GM12878 (cell line): Measurements from ENCODE around the gene ZBED1. TPM values are rescaled to one million over a fixed set of nuclear protein-coding genes. Genes with fewer than 3 reads are reported as not detected.

Experiments used
- ATAC-seq: fragments of 200-7000 bp; cut with Tn5 transposase; 3 replicates; pipeline ENCODE4 v1.9.1; 2020; ENCODE audit warnings: mild to moderate bottlenecking, moderate library complexity
- BruUV-seq: library from RNA; stranded (reverse); fragments of 400-500 nt; replicated peaks from 2 replicates; lab custom pipeline; 2021; lab: Mats Ljungman, UMichigan
- CTCF ChIA-PET: fragments of 300-600 bp; sonication (Branson Sonifier 250); formaldehyde crosslinking; extraction: SDS; loops from one replicate; lab custom pipeline; 2021; ENCODE audit warnings: inconsistent platforms; lab: Yijun Ruan, JAX
- POLR2A ChIA-PET: fragments of 350-600 bp; formaldehyde crosslinking; extraction: SDS; loops from one replicate; lab custom pipeline; 2021; ENCODE audit warnings: inconsistent platforms; lab: Charles Lee
- RAD21 ChIA-PET: fragments of 300-600 bp; sonication (Branson Sonifier 250); formaldehyde crosslinking; loops from one replicate; lab custom pipeline; 2023; ENCODE audit warnings: antibody characterized with exemption; ENCODE audit not compliant: unreplicated experiment; lab: Charles Lee
- SMC1A ChIA-PET: fragments of 300-600 bp; sonication (Branson Sonifier 250); formaldehyde crosslinking; loops from one replicate; lab custom pipeline; 2023; ENCODE audit not compliant: unreplicated experiment, uncharacterized antibody; lab: Charles Lee
- DNase-seq: peaks from one replicate; pipeline ENCODE4 v3.0.0-alpha.2; 2011; ENCODE audit warnings: low read depth, low spot score
- FAIRE-seq: peaks from 3 replicates; lab custom pipeline; 2011; peaks lifted over from hg19 to GRCh38; lab: Jason Lieb, UNC
- H2AFZ ChIP-seq: 2 replicates; pipeline ENCODE4 v1.6.0; 2011; ENCODE audit warnings: low read depth, low read length, control low read depth; ENCODE audit not compliant: control insufficient read depth
- H3K27ac ChIP-seq: 2 replicates; pipeline ENCODE4 v1.5.1; 2011; ENCODE audit warnings: control low read depth; ENCODE audit not compliant: control insufficient read depth, insufficient read depth
- H3K27me3 ChIP-seq, 2 experiments: replicated peaks in 1 of 2; 2 replicates each; pipeline versions ENCODE4 v1.6.0 to v1.6.1; 2011; ENCODE audit warnings: low read length in 1 of 2; ENCODE audit not compliant: control insufficient read depth in 2 of 2, insufficient read depth in 2 of 2
- H3K36me3 ChIP-seq, 2 experiments: 2 replicates each; pipeline ENCODE4 v1.5.1; 2011; ENCODE audit warnings: low read length in 1 of 2; ENCODE audit not compliant: control insufficient read depth in 2 of 2, insufficient read depth in 2 of 2
- H3K4me1 ChIP-seq: 2 replicates; pipeline ENCODE4 v1.6.1; 2011; ENCODE audit warnings: mild to moderate bottlenecking, low read length, moderate library complexity, mixed read lengths; ENCODE audit not compliant: control insufficient read depth, insufficient read depth
- H3K4me2 ChIP-seq: 2 replicates; pipeline ENCODE4 v1.6.0; 2011; ENCODE audit warnings: control low read depth; ENCODE audit not compliant: control insufficient read depth, insufficient read depth
- H3K4me3 ChIP-seq: fragments of 200-600 bp; sonication (generic); 2 replicates; pipeline ENCODE4 v1.5.1; 2016
- H3K79me2 ChIP-seq: 2 replicates; pipeline ENCODE4 v1.6.0; 2011; ENCODE audit warnings: low read length; ENCODE audit not compliant: control insufficient read depth, insufficient read depth
- H3K9ac ChIP-seq: 2 replicates; pipeline ENCODE4 v1.8.0; 2011; ENCODE audit warnings: low read length, control low read depth, mixed read lengths; ENCODE audit not compliant: control insufficient read depth, insufficient read depth
- H3K9me3 ChIP-seq: replicated peaks from 3 replicates; pipeline ENCODE4 v1.5.1; 2011; ENCODE audit warnings: mild to moderate bottlenecking, low read length; ENCODE audit not compliant: control insufficient read depth, insufficient read depth
- H4K20me1 ChIP-seq: 2 replicates; pipeline ENCODE4 v1.6.0; 2011; ENCODE audit not compliant: control insufficient read depth, insufficient read depth
- BMI1 ChIP-seq: fragments of 450-650 bp; IDR thresholded peaks from 2 replicates; pipeline ENCODE4 v1.6.1; 2016; ENCODE audit warnings: mild to moderate bottlenecking, moderate library complexity, borderline replicate concordance
- HDAC6 ChIP-seq: fragments of 200-600 bp; sonication (generic); IDR thresholded peaks from one replicate; pipeline ENCODE4 v1.8.0; 2017; ENCODE audit warnings: antibody characterized with exemption; ENCODE audit not compliant: unreplicated experiment
- KAT2A ChIP-seq: conservative IDR thresholded peaks from 2 replicates; pipeline ENCODE4 v1.6.1; 2011; ENCODE audit warnings: low read depth, low read length; ENCODE audit not compliant: control insufficient read depth
- MLLT1 ChIP-seq: fragments of 450-650 bp; IDR thresholded peaks from 2 replicates; pipeline ENCODE4 v1.6.1; 2016; ENCODE audit warnings: mild to moderate bottlenecking
- MTA3 ChIP-seq: IDR thresholded peaks from 2 replicates; pipeline ENCODE4 v1.6.1; 2012; ENCODE audit warnings: low read length, inconsistent platforms, borderline replicate concordance
- NR2C2 ChIP-seq: IDR thresholded peaks from 2 replicates; pipeline ENCODE4 v1.6.1; 2011; ENCODE audit warnings: borderline replicate concordance, low read depth; ENCODE audit not compliant: control insufficient read depth, insufficient read length
- RELB ChIP-seq: fragments of 450-650 bp; IDR thresholded peaks from 2 replicates; pipeline ENCODE4 v1.6.1; 2017; ENCODE audit warnings: low read depth, mild to moderate bottlenecking, moderate library complexity
- SUPT20H ChIP-seq: IDR thresholded peaks from 2 replicates; pipeline ENCODE4 v1.6.1; 2011; ENCODE audit warnings: low read depth, mild to moderate bottlenecking, low read length, moderate library complexity, borderline replicate concordance; ENCODE audit not compliant: control insufficient read depth
- ZNF207 ChIP-seq: fragments of 450-650 bp; IDR thresholded peaks from 2 replicates; pipeline ENCODE4 v1.6.1; 2014; ENCODE audit warnings: antibody characterized with exemption, mild to moderate bottlenecking, borderline replicate concordance
- WGBS: methylation state at CpG from one replicate; pipeline ENCODE4 v1.1.6; 2016; ENCODE audit warnings: low lambda C conversion rate; ENCODE audit not compliant: insufficient replicate concordance, insufficient coverage; ENCODE audit errors: missing lambda C conversion rate; 5-methylcytosine and 5-hydroxymethylcytosine counted together
- in situ Hi-C: fragments of 300-500 bp; cut with MboI; formaldehyde crosslinking; loops from 9 replicates; pipeline ENCODE4 v1.14.3; 2018; ENCODE audit warnings: mixed read lengths
- intact Hi-C: fragments of 100-400 bp; cut with micrococcal nuclease; formaldehyde crosslinking; loops from one replicate; pipeline ENCODE4 v1.14.2; 2022; ENCODE audit not compliant: unreplicated experiment
- polyA plus RNA-seq, 11 experiments: library from polyadenylated mRNA; depleted of rRNA in 4 of 11; unstranded in 6 of 11; stranded (reverse) in 5 of 11; fragments of >200 nt; fragmentation: Nextera tagmentation in 4 of 11; fragmentation: Illumina TruSeq in 1 of 11; extraction: Ambion mirVana in 4 of 11; extraction: Trizol in 1 of 11; gene quantifications; 1 replicate in 1 of 11; 2 replicates in 10 of 11; pipeline versions ENCODE4 v1.2.1 to v1.2.3, GENCODE V29; 2011 to 2016; ENCODE audit warnings: inconsistent platforms in 2 of 11, missing spikeins in 2 of 11, low read depth in 1 of 11
- total RNA-seq, 4 experiments: library from RNA; depleted of rRNA in 3 of 4; stranded (reverse); fragments of >200 nt in 3 of 4; fragmentation: Illumina TruSeq in 1 of 4; extraction: Trizol in 1 of 4; gene quantifications; 2 replicates each; pipeline versions ENCODE4 v1.2.1 to v1.2.3, GENCODE V29; 2013 to 2021

Gene ZBED1
- total and polyA plus RNA-seq, 10 of the 15 experiments (the other 5 are each of a cell fraction or from before 2014, with no cell fraction given), result 1.9 to 75.5 (median 40.5) TPM

DNA sequence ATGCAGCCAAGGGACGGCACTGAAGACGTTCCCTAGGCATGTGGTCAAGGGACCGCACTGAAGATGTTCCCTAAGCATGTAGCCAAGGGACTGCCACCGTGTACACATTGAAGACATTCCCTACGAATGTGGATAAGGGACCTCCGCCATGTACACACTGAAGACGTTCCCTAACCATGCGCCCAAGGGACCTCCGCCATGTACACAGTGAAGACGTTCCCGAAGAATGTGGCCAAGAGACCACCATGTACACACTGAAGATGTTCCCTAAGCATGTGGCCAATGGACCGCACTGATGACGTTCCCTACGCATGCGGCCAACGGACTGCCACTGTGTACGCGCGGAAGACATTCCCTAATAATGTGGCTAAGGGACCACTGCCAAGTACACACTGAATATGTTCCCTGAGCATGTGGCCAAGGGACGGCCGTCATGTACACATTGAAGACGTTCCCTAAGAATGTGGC lies 48.4 kb downstream of the ZBED1 start:
- H3K27me3 ChIP-seq, result no peaks in the 10 kb centered on the region
- BruUV-seq, result no TSS peak
- H3K79me2 ChIP-seq, result no peaks in the 10 kb centered on the region; the same call in 1 of the 2 replicates
- no peaks in the 10 kb centered on the region for H3K36me3 ChIP-seq
- no peak overlapping the region for H3K9ac ChIP-seq
- POLR2A ChIA-PET, result no interaction called here
- no peaks in the 10 kb centered on the region for H3K4me1 ChIP-seq
- H4K20me1 ChIP-seq, result no peaks in the 10 kb centered on the region
- WGBS, result 95% methylated on average over 22 of the region's 22 CpGs
- SMC1A ChIA-PET, result no interaction called here
- CTCF ChIA-PET, result no interaction called here
- H3K9me3 ChIP-seq, result no peaks in the 10 kb centered on the region; the same call in 1 of the 3 replicates
- in situ Hi-C loops, result no loop called here
- TF ChIP-seq MLLT1 (no peak), MTA3 (no peak), NR2C2 (no peak), SUPT20H (no peak), BMI1 (no peak), RELB (no peak), HDAC6 (no peak), KAT2A (no peak), ZNF207 (no peak)
- no peak for ATAC-seq
- H3K4me3 ChIP-seq, result no peak overlapping the region
- H3K27ac ChIP-seq, result no peak overlapping the region
- DNase-seq, result no peak
- no peak overlapping the region for H3K4me2 ChIP-seq
- no peak for FAIRE-seq
- intact Hi-C loops, result no loop called here
- RAD21 ChIA-PET, result no interaction called here
- no peak overlapping the region for H2AFZ ChIP-seq
